Activated T-cell treated with anti-CD3 and anti-CD28 coated beads, Interleukin-2, amount 50 U/mL, for 48 hours (primary cell): Measurements from ENCODE around the gene SPRN.
A peak's percentile ranks its signal among the peaks of the same experiment; 100 is the strongest.
"Not testable (repeated sequence)": the region's sequence is repeated elsewhere in the genome, so short reads cannot be mapped to it uniquely, and the experiment has no call there.

ENCODE experiments used
- DNase-seq, 2 experiments: peaks; one replicate each; pipeline ENCODE4 v3.0.0-alpha.2; 2020

SPRN gene

DNA sequence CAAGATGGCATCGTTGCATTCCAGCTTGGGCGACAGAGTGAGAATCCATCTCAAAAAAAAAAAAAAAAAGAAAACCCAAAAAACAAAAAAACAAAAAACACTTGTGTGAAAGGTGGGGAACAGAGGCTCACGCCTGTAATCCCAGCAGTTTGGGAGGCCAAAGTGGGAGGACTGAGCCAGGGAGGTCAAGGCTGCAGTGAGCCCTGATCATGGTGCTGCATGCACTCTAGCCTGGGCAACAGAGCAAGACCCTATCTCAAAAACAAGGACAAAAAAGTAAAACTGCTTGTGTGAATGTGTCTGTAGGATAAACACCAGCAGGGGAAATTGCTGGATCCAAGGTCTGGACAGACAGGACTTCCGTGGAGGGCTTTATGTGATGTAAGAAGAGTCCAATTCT is 40.9 kb downstream of the SPRN start:
- DNase-seq, result no peak

DNA sequence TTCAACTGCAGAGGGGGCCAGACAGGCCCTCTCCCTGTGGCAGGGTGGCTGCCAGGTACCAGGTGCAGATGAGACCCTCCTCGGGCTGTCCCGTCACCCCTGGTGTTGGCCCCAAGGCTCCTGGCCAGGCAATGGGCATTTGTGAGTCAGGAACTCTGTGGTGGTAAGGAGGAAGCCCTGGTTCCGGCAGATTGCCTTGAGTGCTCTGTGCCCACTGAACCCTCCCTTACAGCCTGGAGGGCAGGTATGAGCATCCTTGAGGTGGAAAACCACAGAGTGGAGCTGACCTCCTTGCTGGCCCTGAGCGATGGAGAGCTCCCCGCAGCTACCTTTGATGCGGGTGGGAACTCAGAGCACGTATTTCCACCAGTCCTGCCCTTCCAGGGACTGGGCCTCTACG is 43.4 kb downstream of the SPRN start:
- DNase-seq, result no peak

DNA sequence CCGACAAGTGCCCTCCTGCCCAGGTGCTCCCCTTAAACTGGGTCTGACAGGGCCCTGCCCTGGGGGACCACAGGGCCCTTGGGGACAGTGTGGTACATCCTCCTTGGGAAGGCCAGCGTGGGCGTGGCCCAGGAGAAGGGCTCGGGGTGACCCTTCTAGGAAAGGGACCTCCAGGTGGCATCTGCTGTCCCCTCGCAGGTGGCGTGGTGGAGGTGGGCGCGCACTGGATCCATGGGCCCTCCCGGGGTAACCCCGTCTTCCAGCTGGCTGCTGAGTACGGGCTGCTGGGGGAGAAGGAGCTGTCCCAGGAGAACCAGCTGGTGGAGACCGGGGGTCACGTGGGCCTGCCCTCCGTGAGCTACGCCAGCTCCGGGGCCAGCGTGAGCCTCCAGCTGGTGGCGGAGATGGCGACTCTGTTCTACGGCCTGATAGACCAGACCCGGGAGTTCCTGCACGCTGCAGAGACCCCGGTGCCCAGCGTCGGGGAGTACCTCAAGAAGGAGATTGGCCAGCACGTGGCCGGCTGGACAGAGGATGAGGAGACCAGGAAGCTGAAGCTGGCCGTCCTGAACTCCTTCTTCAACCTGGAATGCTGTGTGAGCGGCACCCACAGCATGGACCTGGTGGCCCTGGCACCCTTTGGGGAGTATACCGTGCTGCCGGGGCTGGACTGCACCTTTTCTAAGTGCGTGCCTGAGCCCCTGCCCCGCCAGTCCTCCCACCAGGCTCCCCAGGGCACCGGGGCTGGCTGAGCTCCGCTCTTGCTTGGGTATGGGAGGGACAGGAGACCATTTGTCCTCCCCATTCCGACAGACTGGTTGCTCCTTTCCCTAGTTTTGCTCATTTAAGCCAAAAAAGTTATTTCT is 44.4 kb downstream of the SPRN start:
- no peak for DNase-seq

DNA sequence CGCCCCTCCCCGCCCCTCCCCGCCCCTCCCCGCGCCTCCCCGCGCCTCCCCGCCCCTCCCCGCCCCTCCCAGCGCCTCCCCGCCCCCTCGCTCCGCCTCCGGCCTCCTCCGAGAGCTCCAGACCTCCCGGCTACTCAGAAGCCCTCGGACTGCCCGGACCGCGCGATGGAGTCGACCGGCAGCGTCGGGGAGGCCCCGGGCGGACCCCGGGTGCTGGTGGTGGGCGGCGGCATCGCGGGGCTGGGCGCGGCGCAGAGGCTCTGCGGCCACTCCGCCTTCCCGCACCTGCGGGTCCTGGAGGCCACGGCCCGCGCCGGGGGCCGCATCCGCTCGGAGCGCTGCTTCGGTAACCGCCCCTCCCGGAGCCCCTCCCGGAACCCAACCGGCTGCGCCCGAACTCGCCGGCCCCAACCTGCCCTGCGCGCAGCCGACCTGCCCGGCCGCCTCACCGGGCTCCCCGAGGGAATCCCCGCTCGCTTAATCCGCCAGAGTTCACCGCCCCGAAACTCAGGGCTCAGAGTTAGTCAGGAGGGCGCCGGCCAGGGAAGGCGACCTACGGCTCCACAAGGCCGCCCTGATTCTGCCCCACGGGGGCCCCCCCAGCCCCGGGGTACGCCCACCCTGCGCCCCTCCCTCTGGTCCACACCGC is 45.1 kb downstream of the SPRN start, which contains the start of gene PAOX:
PAOX (plus strand) TSS at position 111 of the 649 bp plus-strand sequence; CDS start at position 166, 55 bp downstream.
- DNase-seq, result peak; percentile 77 to 82

DNA sequence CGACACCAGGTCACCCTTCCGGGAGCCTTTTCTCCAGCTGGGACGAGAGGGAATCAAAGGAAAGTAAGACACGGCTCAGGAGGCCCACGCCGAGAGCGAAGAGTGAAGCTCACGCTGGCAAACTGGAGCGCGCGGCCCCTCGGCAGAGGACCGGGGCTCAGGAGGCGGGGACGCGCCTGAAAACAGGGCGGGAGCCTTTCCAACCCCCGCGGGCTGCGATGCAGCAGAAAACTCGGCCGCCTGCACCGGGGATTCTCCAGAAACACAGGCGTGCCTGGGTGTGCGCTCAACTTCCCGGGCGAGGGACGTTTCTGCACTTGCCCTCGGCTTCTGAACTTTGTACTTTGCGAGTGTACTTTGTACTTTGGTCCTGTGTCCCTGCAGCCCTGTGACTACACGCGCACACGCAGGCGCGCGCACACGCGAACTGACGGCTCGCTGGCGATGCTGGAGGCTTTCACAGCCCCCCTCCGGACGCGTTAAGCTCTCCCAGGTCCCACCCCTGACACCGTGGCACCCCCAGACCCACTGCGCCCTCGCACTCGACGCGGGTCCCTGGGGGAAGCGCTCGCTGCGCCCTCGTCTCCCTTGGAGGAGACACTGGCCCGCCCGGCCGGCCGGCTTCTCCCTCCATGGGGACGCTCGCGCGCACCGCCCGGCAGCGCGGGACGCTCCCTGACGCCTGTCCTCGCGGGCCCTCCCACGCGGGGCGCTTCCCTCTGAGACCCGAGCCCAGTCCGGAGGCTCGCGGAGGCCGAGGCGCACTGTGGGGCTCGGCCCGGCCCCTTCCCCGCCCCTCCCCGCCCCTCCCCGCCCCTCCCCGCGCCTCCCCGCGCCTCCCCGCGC is 46.0 kb downstream of the SPRN start:
- DNase-seq, result peak; percentile 72 to 79

DNA sequence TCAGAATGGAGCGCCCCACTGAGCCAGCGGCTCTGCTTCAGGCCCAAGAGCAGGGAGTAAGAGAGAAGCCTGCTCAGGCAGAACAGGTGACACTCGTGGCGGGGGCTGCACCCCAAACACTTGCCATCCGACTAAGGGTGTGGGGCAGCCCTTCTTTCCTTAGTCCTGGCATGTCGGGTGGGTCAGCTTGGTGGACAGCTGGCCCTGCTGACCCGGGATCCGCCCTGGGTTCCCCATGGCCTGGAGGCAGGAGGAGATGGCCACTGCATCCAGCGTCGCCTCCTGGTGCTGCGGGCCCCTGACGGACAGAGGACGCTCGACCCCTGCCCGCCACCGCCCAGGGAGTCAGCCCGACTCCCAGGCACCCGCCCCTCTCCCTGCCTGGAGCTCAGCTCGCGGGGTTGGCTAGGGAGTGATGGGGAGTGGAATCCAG is 46.6 kb downstream of the SPRN start:
- DNase-seq, result no peak

DNA sequence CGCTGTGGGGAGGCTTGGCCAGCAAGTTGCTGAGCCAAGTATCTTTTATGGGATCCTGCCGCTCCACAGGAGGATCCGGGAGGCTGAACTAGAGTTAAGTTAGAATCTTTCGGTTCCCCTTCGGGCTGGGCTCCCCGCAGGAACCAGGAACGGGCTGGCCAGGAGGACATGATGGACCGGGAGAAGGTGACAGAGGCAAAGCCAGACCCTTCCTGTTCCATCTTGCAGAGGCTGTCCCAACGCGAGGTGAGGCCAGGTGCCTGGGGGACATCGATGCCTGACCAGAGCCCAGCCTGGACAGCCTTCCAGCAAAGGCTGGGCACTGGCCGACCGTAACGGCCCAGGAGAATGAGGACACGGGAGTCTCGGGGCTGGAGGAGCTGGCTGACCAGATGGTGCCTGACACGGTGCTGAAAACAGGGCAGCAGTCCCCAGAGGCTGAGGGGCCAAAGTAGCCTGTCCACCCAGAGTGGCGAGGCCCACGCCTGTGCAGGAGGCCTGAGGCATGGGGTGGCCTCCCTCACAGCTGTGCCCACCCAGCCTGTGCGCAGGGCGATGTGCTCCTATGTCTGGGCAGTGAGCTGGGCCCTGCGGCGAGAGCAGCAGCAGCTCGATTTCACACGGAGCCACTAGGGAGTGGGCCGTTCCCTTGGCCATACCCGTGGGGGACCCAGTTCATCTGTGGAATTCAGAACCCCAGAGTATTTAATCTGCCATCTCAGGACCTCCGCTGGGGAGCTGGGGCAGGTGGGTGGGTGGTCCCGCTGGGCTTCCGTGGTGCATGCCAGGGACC is 47.2 kb downstream of the SPRN start:
- DNase-seq, result no peak

DNA sequence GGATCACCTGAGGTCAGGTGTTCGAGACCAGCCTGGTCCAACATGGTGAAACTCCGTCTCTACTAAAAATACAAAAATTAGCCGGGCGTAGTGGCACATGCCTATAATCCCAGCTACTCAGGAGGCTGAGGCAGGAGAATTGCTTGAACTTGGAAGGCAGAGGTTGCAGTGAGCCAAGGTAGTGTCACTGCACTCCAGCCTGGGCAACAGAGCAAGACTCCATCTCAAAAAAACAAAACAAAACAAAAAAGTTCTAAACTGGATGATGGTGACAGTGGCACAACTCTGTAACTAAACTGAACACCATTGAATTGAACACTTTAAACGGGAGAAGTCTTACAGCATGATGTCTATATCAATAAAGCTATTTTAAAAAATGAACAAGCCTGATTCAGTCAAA is 48.2 kb downstream of the SPRN start:
- not testable (repeated sequence) for DNase-seq

DNA sequence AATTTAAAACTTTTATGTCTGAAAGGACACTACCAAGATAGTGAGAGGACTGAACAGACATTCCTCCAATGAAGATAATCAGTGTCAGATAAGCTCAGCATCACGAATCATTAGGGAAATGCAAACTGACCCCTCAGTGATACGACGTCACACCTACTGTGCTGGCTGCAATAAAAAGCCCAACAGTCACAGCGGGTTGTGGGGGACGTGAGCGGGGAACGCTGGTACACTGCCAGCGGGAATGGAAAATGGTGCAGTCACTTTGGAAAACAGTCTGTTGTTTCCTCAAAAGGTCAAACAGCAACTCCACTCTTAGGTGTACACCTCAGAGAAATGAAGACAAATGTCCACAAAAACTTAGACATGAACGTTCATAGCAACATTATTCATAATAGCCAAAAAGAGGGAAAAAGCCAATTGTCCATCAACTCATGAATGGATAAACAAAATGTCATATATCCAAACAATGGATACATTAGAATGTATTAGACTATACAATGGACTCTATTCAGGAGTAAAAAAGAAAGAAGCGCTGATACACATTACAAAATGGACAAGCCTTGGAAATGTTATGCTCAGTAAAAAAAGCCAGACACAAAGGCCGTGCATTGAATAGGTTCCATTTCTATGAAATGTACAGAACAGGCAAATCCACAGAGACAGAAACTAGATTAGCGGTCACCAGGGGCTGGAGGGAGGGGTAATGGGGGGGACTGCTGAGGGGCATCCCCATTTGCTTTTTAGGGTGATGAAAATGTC is 48.9 kb downstream of the SPRN start:
- DNase-seq, result no peak

DNA sequence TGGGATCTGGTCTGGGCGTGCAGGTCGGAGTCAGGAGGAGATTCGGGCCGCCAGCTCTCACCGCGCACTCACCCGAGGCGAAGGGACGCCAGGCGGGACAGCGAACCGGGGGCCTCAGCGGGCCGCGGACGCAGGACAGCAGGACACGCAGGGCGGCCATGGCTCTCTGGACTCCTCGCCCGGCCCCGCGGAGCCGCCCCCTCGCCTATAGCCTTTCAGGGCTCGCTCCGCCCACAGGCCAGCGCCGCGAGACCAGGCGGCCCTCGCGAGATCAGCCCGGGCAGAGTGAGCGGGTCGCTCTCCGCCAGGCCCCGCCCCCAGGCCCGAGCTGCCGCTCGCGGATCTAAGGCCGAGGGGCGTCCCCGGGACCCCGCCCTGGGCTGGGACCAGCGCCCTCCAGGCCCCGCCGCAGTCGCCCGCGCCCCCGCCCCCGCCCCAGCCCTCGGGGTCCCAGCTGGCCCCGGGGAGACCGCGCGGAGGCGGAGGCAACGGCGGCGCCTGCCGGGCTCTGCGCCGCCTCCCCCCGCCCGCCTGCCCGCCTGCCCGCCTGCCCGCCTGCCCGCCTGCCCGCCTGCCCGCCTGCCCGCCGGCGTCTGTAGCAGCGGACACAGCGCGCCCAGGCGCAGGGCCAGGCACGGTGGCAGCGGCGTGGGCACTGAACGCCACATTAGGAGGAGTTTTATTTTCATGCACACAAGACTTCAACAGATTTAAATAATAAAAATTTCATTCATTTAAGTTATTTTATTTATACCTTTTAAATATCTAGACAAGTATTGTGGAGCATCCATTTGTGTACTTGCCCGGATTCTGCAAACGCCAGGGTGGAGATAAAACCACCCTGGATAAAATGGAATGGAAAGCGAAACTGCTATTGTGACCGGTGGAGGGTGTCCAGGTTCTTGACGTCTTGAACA is 51.0 kb downstream of the SPRN start, which contains the start of gene ECHS1:
ECHS1 (minus strand) TSS at position 181 of the 917 bp plus-strand sequence; CDS start at position 160, 21 bp downstream.
- peak; percentile 98 for DNase-seq

DNA sequence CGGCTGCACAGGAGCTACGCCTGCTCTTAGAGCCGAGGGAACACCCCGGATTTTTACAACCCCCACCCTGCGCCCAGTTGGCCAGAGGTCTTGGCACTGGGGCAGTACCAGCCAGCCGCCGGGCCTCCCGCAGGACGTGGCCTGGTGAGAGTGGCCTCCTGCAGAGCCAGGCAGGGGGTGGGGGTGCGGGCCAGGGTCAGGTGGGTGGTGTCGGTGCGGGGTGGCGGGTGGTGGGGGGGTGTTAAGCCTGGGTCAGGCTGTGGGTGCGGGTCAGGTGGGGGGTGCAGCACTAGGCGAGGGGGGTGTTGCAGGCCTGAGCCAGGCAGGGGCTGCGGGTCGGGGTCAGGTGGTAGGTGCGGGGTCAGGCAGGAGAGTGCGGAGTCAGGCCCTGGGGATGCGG is 51.9 kb downstream of the SPRN start:
- DNase-seq, result no peak
